Vagina (tissue), 2 donors: ENCODE results near the gene SENP3. TPM values are rescaled to one million over a fixed set of nuclear protein-coding genes. Genes with fewer than 3 reads are reported as not detected.

Experiments
- DNase-seq, 2 donors: peaks; one replicate each; pipeline ENCODE4 v3.0.0-alpha.2; 2017; ENCODE audit errors: extremely low spot score in 2 of 2
- H3K27ac ChIP-seq: fragments of 200-600 bp; sonication (generic); one replicate; pipeline ENCODE4 v1.5.1; 2019
- H3K27me3 ChIP-seq: fragments of 200-600 bp; sonication (generic); one replicate; pipeline ENCODE4 v1.5.1; 2019
- H3K36me3 ChIP-seq, 2 donors: fragments of 200-600 bp; sonication (generic); one replicate each; pipeline ENCODE4 v1.5.1; 2017 to 2019
- H3K4me1 ChIP-seq: fragments of 200-600 bp; sonication (generic); one replicate; pipeline ENCODE4 v1.5.1; 2019
- H3K4me3 ChIP-seq, 2 donors: fragments of 200-600 bp; sonication (generic); 1 replicate in 1 of 2; 2 replicates in 1 of 2; pipeline ENCODE4 v1.5.1; 2016 to 2019
- H3K9me3 ChIP-seq: fragments of 200-600 bp; sonication (generic); one replicate; pipeline ENCODE4 v1.5.1; 2019
- CTCF ChIP-seq, 3 experiments: fragments of 450-650 bp in 2 of 3; fragments of 200-600 bp in 1 of 3; sonication (generic) in 1 of 3; IDR thresholded peaks; one replicate each; pipeline ENCODE4 v1.5.1; 2017 to 2019; ENCODE audit warnings: antibody characterized with exemption in 3 of 3, mild to moderate bottlenecking in 2 of 3, moderate library complexity in 2 of 3
- POLR2A ChIP-seq, 2 donors: fragments of 450-650 bp; IDR thresholded peaks; one replicate each; pipeline ENCODE4 v1.6.1; 2017; ENCODE audit warnings: antibody characterized with exemption in 2 of 2, mild to moderate bottlenecking in 2 of 2, moderate library complexity in 2 of 2
- POLR2AphosphoS5 ChIP-seq, 2 donors: sonication (generic); formaldehyde crosslinking; IDR thresholded peaks; one replicate each; pipeline ENCODE4 v1.9.0; 2017; ENCODE audit warnings: antibody characterized with exemption in 2 of 2, mild to moderate bottlenecking in 2 of 2, low read depth in 1 of 2; ENCODE audit not compliant: insufficient read depth in 1 of 2
- intact Hi-C: fragments of 100-400 bp; cut with DNase I; formaldehyde crosslinking; loops from one replicate; pipeline ENCODE4 v1.15.1; 2023
- total RNA-seq: library from RNA; depleted of rRNA; stranded (reverse); fragments of >200 nt; gene quantifications from one replicate; pipeline ENCODE4 v1.2.3, GENCODE V29; 2016

Gene SENP3
- total RNA-seq, 1 donor from 2014 or later, result 60.2 TPM

- no peaks in the 10 kb centered on the region for H3K9me3 ChIP-seq
- H3K36me3 ChIP-seq, result peaks cover 0 to 38% of the 10 kb centered on the region in 2 donors
- H3K4me3 ChIP-seq, result peak overlapping the region; percentile 70 to 82
- TF ChIP-seq CTCF (IDR thresholded peaks at IDR 0.05) (no peak), POLR2A (IDR thresholded peaks at IDR 0.05) (no peak), POLR2AphosphoS5 (IDR thresholded peaks at IDR 0.05; ENCODE audit: insufficient read depth in 1 of 2, low read depth in 1 of 2) (no peak)
- H3K27me3 ChIP-seq, result no peaks in the 10 kb centered on the region
- H3K27ac ChIP-seq, result peak overlapping the region; percentile 88
- intact Hi-C loops, result loop anchor here (5.0 to 10.0 kb wide), 3 partner anchors 45 to 307 kb away; partner anchors contain the start of genes CTDNEP1, ELP5, KCTD11 and TMEM95
- DNase-seq, result peak in 1 of 2 donors; percentile 87
- peaks cover 67% of the 10 kb centered on the region for H3K4me1 ChIP-seq
Measured at GRCh38 chr17:7562208-7562605, 488 bp downstream of the SENP3 start.

GRCh38 chr17:7563115-7563869 lies 1.6 kb downstream of the SENP3 start:
- no peaks in the 10 kb centered on the region for H3K9me3 ChIP-seq
- intact Hi-C loops, result loop anchor here (5.0 to 10.0 kb wide), 3 partner anchors 46 to 308 kb away; partner anchors contain the start of genes CTDNEP1, ELP5, KCTD11 and TMEM95
- H3K36me3 ChIP-seq, result peaks cover 0 to 40% of the 10 kb centered on the region in 2 donors
- no peak overlapping the region for H3K27ac ChIP-seq
- H3K4me3 ChIP-seq, result peak overlapping the region in 1 of 2 donors; percentile 7
- no peaks in the 10 kb centered on the region for H3K27me3 ChIP-seq
- DNase-seq, result peak in 1 of 2 donors; percentile 82
- peaks cover 56% of the 10 kb centered on the region for H3K4me1 ChIP-seq
- TF ChIP-seq POLR2A (IDR thresholded peaks at IDR 0.05) (no peak), POLR2AphosphoS5 (IDR thresholded peaks at IDR 0.05; ENCODE audit: insufficient read depth in 1 of 2, low read depth in 1 of 2) (no peak), CTCF (IDR thresholded peaks at IDR 0.05) (no peak)

GRCh38 chr17:7569571-7569970 lies 7.9 kb downstream of the SENP3 start:
- H3K27ac ChIP-seq, result no peak overlapping the region
- TF ChIP-seq CTCF (IDR thresholded peaks at IDR 0.05) (no peak), POLR2A (IDR thresholded peaks at IDR 0.05) (no peak), POLR2AphosphoS5 (IDR thresholded peaks at IDR 0.05; ENCODE audit: insufficient read depth in 1 of 2, low read depth in 1 of 2) (no peak)
- H3K4me1 ChIP-seq, result peaks cover 14% of the 10 kb centered on the region
- H3K36me3 ChIP-seq, result peaks cover 0 to 52% of the 10 kb centered on the region in 2 donors
- no peak overlapping the region for H3K4me3 ChIP-seq
- no peaks in the 10 kb centered on the region for H3K27me3 ChIP-seq
- no peaks in the 10 kb centered on the region for H3K9me3 ChIP-seq
- DNase-seq, result no peak
- intact Hi-C loops, result loop anchor here (10.0 kb wide), 2 partner anchors 215 to 315 kb away; partner anchors contain the start of genes CTDNEP1, ELP5, KCTD11 and TMEM95

- intact Hi-C loops, result no loop called here
- Histone ChIP-seq H3K36me3 (peaks cover 2 to 52% of the 10 kb centered on the region in 2 donors), H3K9me3 (no peaks in the 10 kb centered on the region), H3K4me1 (peaks cover 21% of the 10 kb centered on the region), H3K27me3 (no peaks in the 10 kb centered on the region), H3K27ac (no peak overlapping the region), H3K4me3 (no peak overlapping the region)
- peak in 1 of 2 donors; percentile 83 for DNase-seq
- TF ChIP-seq CTCF (IDR thresholded peaks at IDR 0.05), result no peak
- no peak for TF ChIP-seq POLR2AphosphoS5 (IDR thresholded peaks at IDR 0.05; ENCODE audit: insufficient read depth in 1 of 2, low read depth in 1 of 2)
- TF ChIP-seq POLR2A (IDR thresholded peaks at IDR 0.05), result no peak
Measured at GRCh38 chr17:7570351-7570750, 8.6 kb downstream of the SENP3 start.

- intact Hi-C loops, result no loop called here
- peaks cover 3 to 54% of the 10 kb centered on the region in 2 donors for H3K36me3 ChIP-seq
Measured at GRCh38 chr17:7572338-7572587, 10.5 kb downstream of the SENP3 start.

More at GRCh38 chr17:7572338-7572587, 10.5 kb downstream of the SENP3 start:
- TF ChIP-seq POLR2A (IDR thresholded peaks at IDR 0.05), result peak in 1 of 2 donors; percentile 7
- no peak for TF ChIP-seq POLR2AphosphoS5 (IDR thresholded peaks at IDR 0.05; ENCODE audit: insufficient read depth in 1 of 2, low read depth in 1 of 2)
- Histone ChIP-seq H3K9me3 (no peaks in the 10 kb centered on the region), H3K4me1 (peaks cover 32% of the 10 kb centered on the region), H3K27me3 (no peaks in the 10 kb centered on the region), H3K27ac (peak overlapping the region; percentile 70), H3K4me3 (peak overlapping the region; percentile 37 to 97)
- DNase-seq, result no peak
